ENCODE measurements around the gene MAGI3.
"Not testable (repeated sequence)": the region's sequence is repeated elsewhere in the genome, so short reads cannot be mapped to it uniquely, and the experiment has no call there.

MAGI3 gene

DNA sequence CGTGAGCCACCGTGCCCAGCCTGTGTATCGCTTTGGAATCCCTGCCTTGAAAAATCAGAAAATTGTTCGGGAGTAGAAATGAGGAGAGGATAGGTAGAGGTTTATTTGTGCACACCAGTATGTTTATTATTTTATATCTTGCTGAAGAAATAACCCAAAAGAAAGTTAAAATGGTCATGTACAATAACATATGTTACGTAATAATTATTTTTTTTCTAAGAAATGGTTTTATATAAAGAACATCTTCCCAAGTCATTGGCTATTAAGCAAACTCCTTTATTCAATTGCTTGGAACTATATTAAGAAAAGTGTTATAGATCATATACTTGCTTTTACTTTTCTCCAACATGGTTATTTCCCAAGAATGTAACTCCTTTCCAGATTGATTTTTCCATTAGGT is 197.2 kb downstream of the MAGI3 start:
- DNase-seq (ENCODE audit: extremely low read depth, low read depth): no peak
- H3K4me3 ChIP-seq (replicated peaks; ENCODE audit: low read depth, low read length): no peak overlapping the region
- TF ChIP-seq, protein P1, sequence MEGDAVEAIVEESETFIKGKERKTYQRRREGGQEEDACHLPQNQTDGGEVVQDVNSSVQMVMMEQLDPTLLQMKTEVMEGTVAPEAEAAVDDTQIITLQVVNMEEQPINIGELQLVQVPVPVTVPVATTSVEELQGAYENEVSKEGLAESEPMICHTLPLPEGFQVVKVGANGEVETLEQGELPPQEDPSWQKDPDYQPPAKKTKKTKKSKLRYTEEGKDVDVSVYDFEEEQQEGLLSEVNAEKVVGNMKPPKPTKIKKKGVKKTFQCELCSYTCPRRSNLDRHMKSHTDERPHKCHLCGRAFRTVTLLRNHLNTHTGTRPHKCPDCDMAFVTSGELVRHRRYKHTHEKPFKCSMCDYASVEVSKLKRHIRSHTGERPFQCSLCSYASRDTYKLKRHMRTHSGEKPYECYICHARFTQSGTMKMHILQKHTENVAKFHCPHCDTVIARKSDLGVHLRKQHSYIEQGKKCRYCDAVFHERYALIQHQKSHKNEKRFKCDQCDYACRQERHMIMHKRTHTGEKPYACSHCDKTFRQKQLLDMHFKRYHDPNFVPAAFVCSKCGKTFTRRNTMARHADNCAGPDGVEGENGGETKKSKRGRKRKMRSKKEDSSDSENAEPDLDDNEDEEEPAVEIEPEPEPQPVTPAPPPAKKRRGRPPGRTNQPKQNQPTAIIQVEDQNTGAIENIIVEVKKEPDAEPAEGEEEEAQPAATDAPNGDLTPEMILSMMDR (IDR thresholded peaks at IDR 0.05; ENCODE audit: low read depth, low read length, missing control alignments): no peak

- TF ChIP-seq, protein P1 (IDR thresholded peaks at IDR 0.05; ENCODE audit: low read depth, low read length, missing control alignments): no peak
- no peak overlapping the region for H3K4me3 ChIP-seq (replicated peaks; ENCODE audit: low read depth, low read length)
- no peak for DNase-seq (ENCODE audit: extremely low read depth, low read depth)
Measured at GRCh38 chr1:113592230-113592629, 201.9 kb downstream of the MAGI3 start.

DNA sequence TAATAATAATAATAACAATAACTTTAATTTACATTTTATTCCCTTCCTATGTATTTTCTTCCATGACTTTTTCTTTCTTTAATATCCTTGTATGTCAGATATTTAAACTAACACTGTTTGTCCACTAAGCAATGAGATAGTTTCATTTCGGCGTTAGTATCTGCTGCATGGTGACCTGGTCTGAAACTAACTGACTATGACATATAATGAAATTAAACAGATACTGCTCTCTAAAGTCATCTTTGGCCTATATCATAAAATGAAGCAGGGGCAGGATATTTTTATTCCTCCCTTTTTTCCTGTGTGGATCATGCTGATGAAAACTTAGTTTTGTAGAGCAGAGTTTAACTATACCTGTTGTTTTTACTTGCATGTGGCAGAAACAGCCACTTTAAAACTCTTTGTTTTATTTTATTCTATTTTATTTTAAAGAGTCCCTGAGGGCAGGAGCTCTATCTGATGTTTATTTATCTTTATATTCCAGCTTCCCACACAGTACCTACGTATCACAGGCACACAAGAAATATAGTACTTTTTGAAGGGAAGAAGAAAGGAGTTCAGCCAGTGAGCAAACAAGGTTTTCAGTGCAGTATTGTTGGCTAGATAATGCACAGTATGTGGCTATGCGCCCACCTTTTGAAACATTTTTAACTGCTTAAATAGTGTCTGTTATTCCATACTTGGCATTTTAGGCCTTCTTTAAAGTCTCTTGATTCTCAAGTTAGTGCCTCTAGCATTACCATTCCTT is 203.4 kb downstream of the MAGI3 start:
- DNase-seq (ENCODE audit: extremely low read depth, low read depth): no peak
- TF ChIP-seq, protein P1 (IDR thresholded peaks at IDR 0.05; ENCODE audit: low read depth, low read length, missing control alignments): no peak
- H3K4me3 ChIP-seq (replicated peaks; ENCODE audit: low read depth, low read length): no peak overlapping the region

GRCh38 chr1:113604466-113604865 is 214.2 kb downstream of the MAGI3 start:
- H3K4me3 ChIP-seq (replicated peaks; ENCODE audit: low read depth, low read length): not testable (repeated sequence)

GRCh38 chr1:113605146-113605545 is 214.8 kb downstream of the MAGI3 start:
- no peak for DNase-seq (ENCODE audit: extremely low read depth, low read depth)
- TF ChIP-seq, protein P1 (IDR thresholded peaks at IDR 0.05; ENCODE audit: low read depth, low read length, missing control alignments): no peak
- no peak overlapping the region for H3K4me3 ChIP-seq (replicated peaks; ENCODE audit: low read depth, low read length)

More at GRCh38 chr1:113604466-113604865, 214.2 kb downstream of the MAGI3 start:
- not testable (repeated sequence) for DNase-seq (ENCODE audit: extremely low read depth, low read depth)

GRCh38 chr1:113608399-113608798 is 218.1 kb downstream of the MAGI3 start:
- no peak for DNase-seq (ENCODE audit: extremely low read depth, low read depth)
- TF ChIP-seq, protein P1 (IDR thresholded peaks at IDR 0.05; ENCODE audit: low read depth, low read length, missing control alignments): no peak
- H3K4me3 ChIP-seq (replicated peaks; ENCODE audit: low read depth, low read length): no peak overlapping the region

DNA sequence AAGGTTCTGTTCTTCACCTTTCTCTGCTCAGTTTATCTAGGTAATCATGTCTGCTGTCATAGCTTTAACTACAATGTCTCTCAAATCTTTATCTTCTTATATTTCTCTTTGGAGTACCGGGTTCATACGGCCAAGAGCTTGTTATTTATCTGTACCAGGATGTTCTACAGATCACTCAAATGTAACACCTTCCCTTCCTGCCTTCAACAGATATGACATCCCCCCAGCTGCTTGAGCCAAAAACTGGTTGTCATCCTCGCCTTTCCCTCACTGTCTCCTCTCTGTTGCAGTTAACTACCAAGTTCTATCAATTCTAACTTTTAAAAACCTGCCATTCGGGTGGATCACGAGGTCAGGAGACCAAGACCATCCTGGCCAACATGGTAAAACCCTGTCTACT is 220.1 kb downstream of the MAGI3 start:
- H3K4me3 ChIP-seq (replicated peaks; ENCODE audit: low read depth, low read length): no peak overlapping the region
- TF ChIP-seq, protein P1 (IDR thresholded peaks at IDR 0.05; ENCODE audit: low read depth, low read length, missing control alignments): no peak
- DNase-seq (ENCODE audit: extremely low read depth, low read depth): no peak
